Endodermal cell (in vitro differentiated cells): ENCODE results near the gene CYSRT1. TPM values are rescaled to one million over a fixed set of nuclear protein-coding genes. Genes with fewer than 3 reads are reported as not detected.

Experiments
- DNase-seq: peaks from one replicate; pipeline ENCODE4 v3.0.0-alpha.2; 2017
- H3K27ac ChIP-seq: 2 replicates; pipeline ENCODE4 v1.5.1; 2013; ENCODE audit warnings: mild to moderate bottlenecking, low read depth, low read length, moderate library complexity
- H3K27me3 ChIP-seq: 2 replicates; pipeline ENCODE4 v1.6.1; 2013; ENCODE audit warnings: mild to moderate bottlenecking, low read length, moderate library complexity; ENCODE audit not compliant: insufficient read depth, control insufficient read depth, poor library complexity, severe bottlenecking
- H3K36me3 ChIP-seq: 2 replicates; pipeline ENCODE4 v1.7.0; 2013; ENCODE audit warnings: mild to moderate bottlenecking, low read length, moderate library complexity; ENCODE audit not compliant: control insufficient read depth, insufficient read depth
- H3K4me1 ChIP-seq: one replicate; pipeline ENCODE4 v1.7.0; 2013; ENCODE audit warnings: low read length; ENCODE audit not compliant: control insufficient read depth, insufficient read depth
- H3K4me3 ChIP-seq: 2 replicates; pipeline ENCODE4 v1.5.1; 2013; ENCODE audit warnings: mild to moderate bottlenecking, low read length, moderate library complexity
- H3K9ac ChIP-seq: 2 replicates; pipeline ENCODE4 v1.6.1; 2013; ENCODE audit warnings: mild to moderate bottlenecking, low read length, moderate library complexity; ENCODE audit not compliant: poor library complexity, severe bottlenecking; ENCODE audit errors: extremely low read depth
- H3K9me3 ChIP-seq: 2 replicates; pipeline ENCODE4 v1.6.1; 2013; ENCODE audit warnings: mild to moderate bottlenecking, low read length, moderate library complexity; ENCODE audit not compliant: control insufficient read depth
- H3K27ac Mint-ChIP-seq: 2 replicates; pipeline ENCODE4 v1.8.0; 2020; ENCODE audit warnings: mixed read lengths
- H3K27me3 Mint-ChIP-seq: 2 replicates; pipeline ENCODE4 v1.8.0; 2021; ENCODE audit warnings: mild to moderate bottlenecking, mixed read lengths; ENCODE audit not compliant: insufficient read depth
- H3K36me3 Mint-ChIP-seq: 2 replicates; pipeline ENCODE4 v1.8.0; 2020; ENCODE audit warnings: low read depth, mixed read lengths
- H3K4me1 Mint-ChIP-seq: 2 replicates; pipeline ENCODE4 v1.8.0; 2020; ENCODE audit warnings: mixed read lengths
- H3K4me3 Mint-ChIP-seq: 2 replicates; pipeline ENCODE4 v1.8.0; 2020; ENCODE audit warnings: mild to moderate bottlenecking, moderate library complexity, mixed read lengths
- H3K9me3 Mint-ChIP-seq: 2 replicates; pipeline ENCODE4 v1.8.0; 2020; ENCODE audit warnings: mild to moderate bottlenecking, mixed read lengths
- CTCF ChIP-seq: fragments of 200-600 bp; sonication (generic); conservative IDR thresholded peaks from 2 replicates; pipeline ENCODE4 v1.5.0; 2021; ENCODE audit warnings: antibody characterized with exemption, mild to moderate bottlenecking
- WGBS, 2 experiments: methylation state at CpG; one replicate each; pipeline versions ENCODE4 v1.1.5 to v1.1.7; 2013; ENCODE audit warnings: missing lambda C conversion rate in 2 of 2, mixed read lengths in 1 of 2; ENCODE audit not compliant: insufficient coverage in 1 of 2, insufficient read length in 1 of 2; 5-methylcytosine and 5-hydroxymethylcytosine counted together
- total RNA-seq, 2 donors: library from RNA; stranded (reverse); fragmentation: NEBNext Ultra II Directional in 1 of 2; extraction: Animal tissue kit (Norgen Biotek cat#: 25700) in 1 of 2; gene quantifications; 2 replicates in 1 of 2; 3 replicates in 1 of 2; pipeline ENCODE4 v1.2.1, GENCODE V29; 2021

Gene CYSRT1
- total RNA-seq, 2 donors from 2014 or later, result 1.4 to 1.8 TPM

- H3K36me3 ChIP-seq, result no peaks in the 10 kb centered on the region
- Mint-ChIP-seq H3K9me3 (no peaks in the 10 kb centered on the region), H3K36me3 (peaks cover 6% of the 10 kb centered on the region), H3K4me1 (no peaks in the 10 kb centered on the region), H3K4me3 (no peak overlapping the region), H3K27me3 (peaks cover 17% of the 10 kb centered on the region), H3K27ac (no peak overlapping the region)
- no peak overlapping the region for H3K4me3 ChIP-seq
- H3K9me3 ChIP-seq, result no peaks in the 10 kb centered on the region
- no peaks in the 10 kb centered on the region for H3K4me1 ChIP-seq
- WGBS, 2 experiments, result 66 to 69% methylated on average over 16 to 17 of the region's 17 CpGs
- H3K27ac ChIP-seq, result no peak overlapping the region
- no peak overlapping the region for H3K9ac ChIP-seq
- peak; percentile 77 for TF ChIP-seq CTCF
- H3K27me3 ChIP-seq, result peaks cover 42% of the 10 kb centered on the region
- peak; percentile 81 for DNase-seq
Measured at GRCh38 chr9:137176302-137177182, 48.4 kb upstream of the CYSRT1 start.

GRCh38 chr9:137178201-137178938 is 46.6 kb upstream of the CYSRT1 start:
- 95 to 96% methylated on average over 9 to 23 of the region's 23 CpGs for WGBS, 2 experiments
- peaks cover 14% of the 10 kb centered on the region for H3K36me3 Mint-ChIP-seq
- H3K27ac ChIP-seq, result no peak overlapping the region
- H3K27ac Mint-ChIP-seq, result no peak overlapping the region
- DNase-seq, result no peak
- no peaks in the 10 kb centered on the region for H3K4me1 Mint-ChIP-seq
- TF ChIP-seq CTCF, result no peak
- no peaks in the 10 kb centered on the region for H3K9me3 ChIP-seq
- no peaks in the 10 kb centered on the region for H3K4me1 ChIP-seq
- no peaks in the 10 kb centered on the region for H3K9me3 Mint-ChIP-seq
- peaks cover 2% of the 10 kb centered on the region for H3K27me3 Mint-ChIP-seq
- no peak overlapping the region for H3K4me3 Mint-ChIP-seq
- H3K36me3 ChIP-seq, result peaks cover 4% of the 10 kb centered on the region
- H3K27me3 ChIP-seq, result peaks cover 26% of the 10 kb centered on the region
- H3K4me3 ChIP-seq, result no peak overlapping the region
- no peak overlapping the region for H3K9ac ChIP-seq

- Histone ChIP-seq H3K4me3 (no peak overlapping the region), H3K4me1 (no peaks in the 10 kb centered on the region), H3K36me3 (peaks cover 7% of the 10 kb centered on the region), H3K27me3 (peaks cover 19% of the 10 kb centered on the region), H3K9ac (no peak overlapping the region), H3K27ac (no peak overlapping the region), H3K9me3 (no peaks in the 10 kb centered on the region)
- H3K4me3 Mint-ChIP-seq, result no peak overlapping the region
- no peak for DNase-seq
- no peak overlapping the region for H3K27ac Mint-ChIP-seq
- no peaks in the 10 kb centered on the region for H3K4me1 Mint-ChIP-seq
- 93 to 99% methylated on average over 13 to 19 of the region's 19 CpGs for WGBS, 2 experiments
- TF ChIP-seq CTCF, result no peak
- H3K9me3 Mint-ChIP-seq, result no peaks in the 10 kb centered on the region
- no peaks in the 10 kb centered on the region for H3K27me3 Mint-ChIP-seq
- H3K36me3 Mint-ChIP-seq, result peaks cover 21% of the 10 kb centered on the region
Measured at GRCh38 chr9:137178939-137179630, 45.9 kb upstream of the CYSRT1 start.
